B cell (primary cell): Measurements from ENCODE around the gene SLC18A2. TPM values are rescaled to one million over a fixed set of nuclear protein-coding genes. Genes with fewer than 3 reads are reported as not detected.

Experiments used
- ATAC-seq: fragments of 200-7000 bp; cut with Tn5 transposase; one replicate; pipeline ENCODE4 v1.10.0; 2021; ENCODE audit warnings: low read depth, mild to moderate bottlenecking, moderate number of reproducible peaks, moderate library complexity
- CTCF ChIA-PET: fragments of 350-600 bp; sonication (Branson Sonifier 250); formaldehyde crosslinking; loops from one replicate; lab custom pipeline; 2021; ENCODE audit warnings: antibody characterized with exemption, inconsistent platforms; lab: Charles Lee
- POLR2A ChIA-PET: fragments of 350-600 bp; sonication (Branson Sonifier 250); formaldehyde crosslinking; loops from one replicate; lab custom pipeline; 2021; ENCODE audit warnings: antibody characterized with exemption; lab: Charles Lee
- DNase-seq: peaks from one replicate; pipeline ENCODE4 v3.0.0; 2013
- H2AFZ ChIP-seq: 2 replicates; pipeline ENCODE4 v1.6.1; 2012; ENCODE audit warnings: mild to moderate bottlenecking, low read depth, low read length; ENCODE audit not compliant: insufficient read depth, poor library complexity, severe bottlenecking
- H3K27ac ChIP-seq, 2 donors: 1 replicate in 1 of 2; 2 replicates in 1 of 2; pipeline ENCODE4 v1.5.1; 2012 to 2013; ENCODE audit warnings: low read length in 2 of 2, mild to moderate bottlenecking in 2 of 2, moderate library complexity in 1 of 2
- H3K27me3 ChIP-seq, 4 experiments: fragments of 200-600 bp in 1 of 4; sonication (generic) in 1 of 4; replicated peaks in 1 of 4; 1 replicate in 2 of 4; 2 replicates in 2 of 4; pipeline versions ENCODE4 v1.6.1 to v1.7.0; 2013 to 2016; ENCODE audit warnings: low read length in 3 of 4, mild to moderate bottlenecking in 2 of 4, mixed read lengths in 1 of 4, moderate library complexity in 1 of 4; ENCODE audit not compliant: insufficient read depth in 4 of 4, control insufficient read depth in 3 of 4; ENCODE audit errors: control extremely low read depth in 1 of 4
- H3K36me3 ChIP-seq, 2 experiments: replicated peaks in 1 of 2; 1 replicate in 1 of 2; 2 replicates in 1 of 2; pipeline versions ENCODE4 v1.6.1 to v1.7.1; 2013; ENCODE audit warnings: low read length in 1 of 2; ENCODE audit not compliant: insufficient read depth in 2 of 2, control insufficient read depth in 1 of 2; ENCODE audit errors: control extremely low read depth in 1 of 2, extremely low read depth in 1 of 2
- H3K4me1 ChIP-seq, 2 donors: fragments of 200-600 bp in 1 of 2; sonication (generic) in 1 of 2; 1 replicate in 1 of 2; 2 replicates in 1 of 2; pipeline versions ENCODE4 v1.5.1 to v1.6.1; 2013 to 2017; ENCODE audit warnings: low read length in 2 of 2; ENCODE audit not compliant: control insufficient read depth in 2 of 2, insufficient read depth in 2 of 2
- H3K4me2 ChIP-seq: replicated peaks from 2 replicates; pipeline ENCODE3; 2012; ENCODE audit warnings: mild to moderate bottlenecking, low read depth, low read length; ENCODE audit not compliant: poor library complexity, severe bottlenecking
- H3K4me3 ChIP-seq, 5 experiments: fragments of 200-600 bp in 1 of 5; sonication (generic) in 1 of 5; 1 replicate in 3 of 5; 2 replicates in 2 of 5; pipeline versions ENCODE4 v1.5.1 to v1.7.0; 2011 to 2016; ENCODE audit warnings: low read length in 4 of 5, mild to moderate bottlenecking in 4 of 5, low read depth in 2 of 5, control low read depth in 1 of 5, moderate library complexity in 1 of 5; ENCODE audit not compliant: insufficient read depth in 1 of 5; ENCODE audit errors: control extremely low read depth in 1 of 5, extremely low read depth in 1 of 5
- H3K79me2 ChIP-seq: fragments of 200-600 bp; sonication (generic); one replicate; pipeline ENCODE4 v1.6.0; 2016; ENCODE audit warnings: low read length; ENCODE audit not compliant: control insufficient read depth, insufficient read depth
- H3K9ac ChIP-seq: fragments of 200-600 bp; sonication (generic); 2 replicates; pipeline ENCODE4 v1.6.1; 2017; ENCODE audit warnings: mild to moderate bottlenecking, low read length, moderate library complexity
- H3K9me3 ChIP-seq, 3 donors: one replicate each; pipeline versions ENCODE4 v1.6.1 to v1.7.1; 2013; ENCODE audit warnings: low read length in 2 of 3; ENCODE audit not compliant: control insufficient read depth in 2 of 3, insufficient read depth in 1 of 3; ENCODE audit errors: control extremely low read depth in 1 of 3
- H4K20me1 ChIP-seq: 2 replicates; pipeline ENCODE4 v1.6.0; 2012; ENCODE audit warnings: mild to moderate bottlenecking, low read length; ENCODE audit not compliant: insufficient read depth, control insufficient read depth, poor library complexity, severe bottlenecking
- H3K27ac Mint-ChIP-seq: one replicate; pipeline ENCODE4 v1.8.0; 2021; ENCODE audit warnings: mixed read lengths
- H3K27me3 Mint-ChIP-seq: one replicate; pipeline ENCODE4 v1.8.0; 2021; ENCODE audit warnings: mixed read lengths
- H3K4me1 Mint-ChIP-seq: one replicate; pipeline ENCODE4 v1.8.0; 2021; ENCODE audit warnings: mixed read lengths
- H3K4me3 Mint-ChIP-seq: one replicate; pipeline ENCODE4 v1.8.0; 2021; ENCODE audit warnings: mixed read lengths
- H3K9me3 Mint-ChIP-seq: one replicate; pipeline ENCODE4 v1.8.0; 2022; ENCODE audit warnings: mixed read lengths; ENCODE audit not compliant: insufficient read depth
- CTCF ChIP-seq: fragments of 200-600 bp; IDR thresholded peaks from one replicate; pipeline ENCODE4 v1.8.0; 2022; ENCODE audit warnings: antibody characterized with exemption, mild to moderate bottlenecking
- EZH2 ChIP-seq: IDR thresholded peaks from 2 replicates; pipeline ENCODE4 v1.6.1; 2012; ENCODE audit warnings: borderline replicate concordance, low read depth, mild to moderate bottlenecking, moderate library complexity, low read length; ENCODE audit not compliant: insufficient read depth, poor library complexity, severe bottlenecking
- WGBS: methylation state at CpG from one replicate; pipeline ENCODE4 v1.1.5; 2013; ENCODE audit warnings: missing lambda C conversion rate; ENCODE audit not compliant: insufficient coverage; 5-methylcytosine and 5-hydroxymethylcytosine counted together
- intact Hi-C: fragments of 100-400 bp; cut with micrococcal nuclease; formaldehyde crosslinking; loops from one replicate; pipeline ENCODE4 v1.10.0; 2022
- polyA plus RNA-seq: library from polyadenylated mRNA; depleted of rRNA; stranded (reverse); fragments of >200 nt; gene quantifications from 2 replicates; pipeline ENCODE4 v1.2.3, GENCODE V29; 2012
- total RNA-seq, 2 donors: library from RNA; stranded (reverse); fragments of 120-200 nt in 1 of 2; gene quantifications; 1 replicate in 1 of 2; 2 replicates in 1 of 2; pipeline versions ENCODE4 v1.2.3 to v1.2.4, GENCODE V29; 2013 to 2022

Gene SLC18A2
- total and polyA plus RNA-seq, 2 donors (not counting 1 experiment from before 2014, with no cell fraction given), result not detected

GRCh38 chr10:117241541-117242462, 888 bp downstream of the SLC18A2 start:
- H3K4me1 Mint-ChIP-seq, result peaks cover 3% of the 10 kb centered on the region
- H3K27ac Mint-ChIP-seq, result no peak overlapping the region
- H3K4me1 ChIP-seq, result peaks cover 0 to 3% of the 10 kb centered on the region in 2 donors
- peaks cover 37% of the 10 kb centered on the region for H3K27me3 Mint-ChIP-seq
- ATAC-seq, result no peak
- H3K79me2 ChIP-seq, result no peaks in the 10 kb centered on the region
- DNase-seq, result no peak
- H3K4me3 ChIP-seq, result no peak overlapping the region
- whole genome bisulfite sequencing, result 4% methylated on average over 46 of the region's 56 CpGs
- no peak for TF ChIP-seq CTCF
- TF ChIP-seq EZH2, result no peak
- H3K27ac ChIP-seq, result no peak overlapping the region
- H3K9me3 Mint-ChIP-seq, result peaks cover 7% of the 10 kb centered on the region
- peak overlapping the region; percentile 24 for H3K4me3 Mint-ChIP-seq
- CTCF ChIA-PET, result no interaction called here
- POLR2A ChIA-PET, result no interaction called here
- H3K27me3 ChIP-seq, result peaks cover 0 to 46% (median 9%) of the 10 kb centered on the region in 4 experiments
- peaks cover 1 to 23% (median 11%) of the 10 kb centered on the region in 3 donors for H3K9me3 ChIP-seq
- intact Hi-C loops, result no loop called here
- no peaks in the 10 kb centered on the region for H3K36me3 ChIP-seq
- no peak overlapping the region for H3K9ac ChIP-seq
- no peak overlapping the region for H2AFZ ChIP-seq
- no peak overlapping the region for H3K4me2 ChIP-seq
- H4K20me1 ChIP-seq, result no peaks in the 10 kb centered on the region

DNA sequence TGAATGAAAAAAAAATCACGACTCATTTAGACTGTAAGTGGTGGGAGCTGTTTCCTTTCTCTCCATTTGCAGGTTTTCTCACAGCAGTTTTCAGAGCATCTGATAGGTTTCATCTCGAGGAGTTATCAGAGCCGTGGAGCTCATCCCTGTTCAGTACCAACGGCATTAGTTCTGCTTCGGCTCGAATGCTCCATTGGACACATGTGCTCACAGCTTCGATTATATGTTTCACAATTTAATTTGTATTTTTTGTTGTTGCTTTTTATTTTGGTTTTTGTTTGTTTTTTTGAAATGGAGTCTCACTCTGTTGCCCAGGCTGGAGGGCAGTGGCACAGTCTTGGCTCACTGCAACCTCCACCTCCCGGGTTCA, 1.5 kb downstream of the SLC18A2 start:
- Histone ChIP-seq H3K4me1 (peaks cover 0 to 3% of the 10 kb centered on the region in 2 donors), H3K36me3 (no peaks in the 10 kb centered on the region), H4K20me1 (no peaks in the 10 kb centered on the region), H2AFZ (no peak overlapping the region), H3K27me3 (peaks cover 0 to 49% (median 9%) of the 10 kb centered on the region in 4 experiments), H3K27ac (no peak overlapping the region), H3K4me3 (no peak overlapping the region), H3K9me3 (peaks cover 0 to 21% (median 5%) of the 10 kb centered on the region in 3 donors), H3K79me2 (no peaks in the 10 kb centered on the region), H3K4me2 (no peak overlapping the region), H3K9ac (no peak overlapping the region)
- ATAC-seq (no peak), DNase-seq (no peak)
- TF ChIP-seq EZH2, result no peak
- TF ChIP-seq CTCF, result no peak
- POLR2A ChIA-PET, result no interaction called here
- intact Hi-C loops, result no loop called here
- H3K9me3 Mint-ChIP-seq, result peaks cover 4% of the 10 kb centered on the region
- 97% methylated on average over 6 of the region's 8 CpGs for WGBS
- no peak overlapping the region for H3K4me3 Mint-ChIP-seq
- no peak overlapping the region for H3K27ac Mint-ChIP-seq
- peaks cover 44% of the 10 kb centered on the region for H3K27me3 Mint-ChIP-seq
- CTCF ChIA-PET, result no interaction called here
- peaks cover 3% of the 10 kb centered on the region for H3K4me1 Mint-ChIP-seq
